ENCODE data around the gene MRPL38.

The MRPL38 gene

GRCh38 chr17:75850928-75851692 lies 53.6 kb downstream of the MRPL38 start (continued):
- TF ChIP-seq, protein P1, sequence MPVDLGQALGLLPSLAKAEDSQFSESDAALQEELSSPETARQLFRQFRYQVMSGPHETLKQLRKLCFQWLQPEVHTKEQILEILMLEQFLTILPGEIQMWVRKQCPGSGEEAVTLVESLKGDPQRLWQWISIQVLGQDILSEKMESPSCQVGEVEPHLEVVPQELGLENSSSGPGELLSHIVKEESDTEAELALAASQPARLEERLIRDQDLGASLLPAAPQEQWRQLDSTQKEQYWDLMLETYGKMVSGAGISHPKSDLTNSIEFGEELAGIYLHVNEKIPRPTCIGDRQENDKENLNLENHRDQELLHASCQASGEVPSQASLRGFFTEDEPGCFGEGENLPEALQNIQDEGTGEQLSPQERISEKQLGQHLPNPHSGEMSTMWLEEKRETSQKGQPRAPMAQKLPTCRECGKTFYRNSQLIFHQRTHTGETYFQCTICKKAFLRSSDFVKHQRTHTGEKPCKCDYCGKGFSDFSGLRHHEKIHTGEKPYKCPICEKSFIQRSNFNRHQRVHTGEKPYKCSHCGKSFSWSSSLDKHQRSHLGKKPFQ (tag by site-specific recombination; IDR thresholded peaks at IDR 0.05): no peak
- TF ChIP-seq, protein P2, sequence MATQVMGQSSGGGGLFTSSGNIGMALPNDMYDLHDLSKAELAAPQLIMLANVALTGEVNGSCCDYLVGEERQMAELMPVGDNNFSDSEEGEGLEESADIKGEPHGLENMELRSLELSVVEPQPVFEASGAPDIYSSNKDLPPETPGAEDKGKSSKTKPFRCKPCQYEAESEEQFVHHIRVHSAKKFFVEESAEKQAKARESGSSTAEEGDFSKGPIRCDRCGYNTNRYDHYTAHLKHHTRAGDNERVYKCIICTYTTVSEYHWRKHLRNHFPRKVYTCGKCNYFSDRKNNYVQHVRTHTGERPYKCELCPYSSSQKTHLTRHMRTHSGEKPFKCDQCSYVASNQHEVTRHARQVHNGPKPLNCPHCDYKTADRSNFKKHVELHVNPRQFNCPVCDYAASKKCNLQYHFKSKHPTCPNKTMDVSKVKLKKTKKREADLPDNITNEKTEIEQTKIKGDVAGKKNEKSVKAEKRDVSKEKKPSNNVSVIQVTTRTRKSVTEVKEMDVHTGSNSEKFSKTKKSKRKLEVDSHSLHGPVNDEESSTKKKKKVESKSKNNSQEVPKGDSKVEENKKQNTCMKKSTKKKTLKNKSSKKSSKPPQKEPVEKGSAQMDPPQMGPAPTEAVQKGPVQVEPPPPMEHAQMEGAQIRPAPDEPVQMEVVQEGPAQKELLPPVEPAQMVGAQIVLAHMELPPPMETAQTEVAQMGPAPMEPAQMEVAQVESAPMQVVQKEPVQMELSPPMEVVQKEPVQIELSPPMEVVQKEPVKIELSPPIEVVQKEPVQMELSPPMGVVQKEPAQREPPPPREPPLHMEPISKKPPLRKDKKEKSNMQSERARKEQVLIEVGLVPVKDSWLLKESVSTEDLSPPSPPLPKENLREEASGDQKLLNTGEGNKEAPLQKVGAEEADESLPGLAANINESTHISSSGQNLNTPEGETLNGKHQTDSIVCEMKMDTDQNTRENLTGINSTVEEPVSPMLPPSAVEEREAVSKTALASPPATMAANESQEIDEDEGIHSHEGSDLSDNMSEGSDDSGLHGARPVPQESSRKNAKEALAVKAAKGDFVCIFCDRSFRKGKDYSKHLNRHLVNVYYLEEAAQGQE (tag by site-specific recombination; IDR thresholded peaks at IDR 0.05): no peak
- no peak for TF ChIP-seq ZNF132 (tag by site-specific recombination; IDR thresholded peaks at IDR 0.05; ENCODE audit: borderline replicate concordance)
- TF ChIP-seq, protein P3, sequence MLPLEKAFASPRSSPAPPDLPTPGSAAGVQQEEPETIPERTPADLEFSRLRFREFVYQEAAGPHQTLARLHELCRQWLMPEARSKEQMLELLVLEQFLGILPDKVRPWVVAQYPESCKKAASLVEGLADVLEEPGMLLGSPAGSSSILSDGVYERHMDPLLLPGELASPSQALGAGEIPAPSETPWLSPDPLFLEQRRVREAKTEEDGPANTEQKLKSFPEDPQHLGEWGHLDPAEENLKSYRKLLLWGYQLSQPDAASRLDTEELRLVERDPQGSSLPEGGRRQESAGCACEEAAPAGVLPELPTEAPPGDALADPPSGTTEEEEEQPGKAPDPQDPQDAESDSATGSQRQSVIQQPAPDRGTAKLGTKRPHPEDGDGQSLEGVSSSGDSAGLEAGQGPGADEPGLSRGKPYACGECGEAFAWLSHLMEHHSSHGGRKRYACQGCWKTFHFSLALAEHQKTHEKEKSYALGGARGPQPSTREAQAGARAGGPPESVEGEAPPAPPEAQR (tag by site-specific recombination; IDR thresholded peaks at IDR 0.05): no peak
- no peak for TF ChIP-seq ZNF423 (tag by site-specific recombination; IDR thresholded peaks at IDR 0.05)
- TF ChIP-seq KLF10 (tag by site-specific recombination; IDR thresholded peaks at IDR 0.05): no peak

- Histone ChIP-seq H3K4me3 (ENCODE audit: low read depth, low read length) (no peak overlapping the region), H3K36me3 (ENCODE audit: control insufficient read depth in 2 of 2, insufficient read depth in 1 of 2, low read length in 2 of 2) (peaks cover 7 to 58% of the 10 kb centered on the region in 2 experiments), H3K4me1 (ENCODE audit: control insufficient read depth, insufficient read depth, low read length) (peaks cover 7% of the 10 kb centered on the region), H3K27ac (ENCODE audit: extremely low read depth, low read depth, low read length) (no peak overlapping the region), H3K9me3 (ENCODE audit: control insufficient read depth, insufficient read depth, low read depth, low read length) (no peaks in the 10 kb centered on the region)
- TF ChIP-seq TCF7L2 (IDR thresholded peaks at IDR 0.05; ENCODE audit: borderline replicate concordance, low read depth, low read length) (no peak), ZNF830 (tag by site-specific recombination; IDR thresholded peaks at IDR 0.05; ENCODE audit: low read depth) (no peak), KLF9 (tag by site-specific recombination; IDR thresholded peaks at IDR 0.05; ENCODE audit: low read depth) (no peak), GLI4 (tag by site-specific recombination; IDR thresholded peaks at IDR 0.05) (no peak), ZXDB (tag by site-specific recombination; IDR thresholded peaks at IDR 0.05) (no peak), SETDB1 (IDR thresholded peaks at IDR 0.05; ENCODE audit: insufficient read length, low read length) (no peak), ZNF580 (tag by site-specific recombination; IDR thresholded peaks at IDR 0.05) (no peak), ZNF560 (tag by site-specific recombination; IDR thresholded peaks at IDR 0.05; ENCODE audit: borderline replicate concordance) (no peak), ZNF544 (tag by site-specific recombination; IDR thresholded peaks at IDR 0.05) (no peak), ZNF24 (tag by site-specific recombination; IDR thresholded peaks at IDR 0.05) (no peak), ZNF449 (tag by site-specific recombination; IDR thresholded peaks at IDR 0.05) (no peak)
- TF ChIP-seq, protein P4, sequence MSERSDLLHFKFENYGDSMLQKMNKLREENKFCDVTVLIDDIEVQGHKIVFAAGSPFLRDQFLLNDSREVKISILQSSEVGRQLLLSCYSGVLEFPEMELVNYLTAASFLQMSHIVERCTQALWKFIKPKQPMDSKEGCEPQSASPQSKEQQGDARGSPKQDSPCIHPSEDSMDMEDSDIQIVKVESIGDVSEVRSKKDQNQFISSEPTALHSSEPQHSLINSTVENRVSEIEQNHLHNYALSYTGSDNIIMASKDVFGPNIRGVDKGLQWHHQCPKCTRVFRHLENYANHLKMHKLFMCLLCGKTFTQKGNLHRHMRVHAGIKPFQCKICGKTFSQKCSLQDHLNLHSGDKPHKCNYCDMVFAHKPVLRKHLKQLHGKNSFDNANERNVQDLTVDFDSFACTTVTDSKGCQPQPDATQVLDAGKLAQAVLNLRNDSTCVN (tag by site-specific recombination; optimal IDR thresholded peaks at IDR 0.05): no peak
- ChIA-PET CTCF (interaction anchor here (0.6 to 5.5 kb wide), 4 partner anchors 11 to 50 kb away, joined by 3 to 40 read pairs (median 17); no protein-coding TSS in a partner anchor), POLR2A (interaction anchor here (0.6 to 1.0 kb wide), 2 partner anchors 70 to 138 kb away, joined by 4 to 8 read pairs; a partner anchor contains a TSS)
These were observed 55.0 kb downstream of the MRPL38 start for GRCh38 chr17:75849724-75850123.
